OCI-LY3 (cell line): ENCODE measurements around the gene HEPN1.

Experiments
- EZH2phosphoT487 ChIP-seq: fragments of 200-600 bp; shearing (Covaris generic); IDR thresholded peaks from 2 replicates; pipeline ENCODE4 v1.6.1; 2018; ENCODE audit warnings: antibody characterized with exemption, mixed run types, low read depth
- TF ChIP-seq, protein P1 (sequence below): fragments of 200-600, 300-600 bp; sonication (generic); IDR thresholded peaks from 2 replicates; pipeline ENCODE4 v1.5.1; 2014; ENCODE audit warnings: antibody characterized with exemption, low read length, low read depth

DNA sequence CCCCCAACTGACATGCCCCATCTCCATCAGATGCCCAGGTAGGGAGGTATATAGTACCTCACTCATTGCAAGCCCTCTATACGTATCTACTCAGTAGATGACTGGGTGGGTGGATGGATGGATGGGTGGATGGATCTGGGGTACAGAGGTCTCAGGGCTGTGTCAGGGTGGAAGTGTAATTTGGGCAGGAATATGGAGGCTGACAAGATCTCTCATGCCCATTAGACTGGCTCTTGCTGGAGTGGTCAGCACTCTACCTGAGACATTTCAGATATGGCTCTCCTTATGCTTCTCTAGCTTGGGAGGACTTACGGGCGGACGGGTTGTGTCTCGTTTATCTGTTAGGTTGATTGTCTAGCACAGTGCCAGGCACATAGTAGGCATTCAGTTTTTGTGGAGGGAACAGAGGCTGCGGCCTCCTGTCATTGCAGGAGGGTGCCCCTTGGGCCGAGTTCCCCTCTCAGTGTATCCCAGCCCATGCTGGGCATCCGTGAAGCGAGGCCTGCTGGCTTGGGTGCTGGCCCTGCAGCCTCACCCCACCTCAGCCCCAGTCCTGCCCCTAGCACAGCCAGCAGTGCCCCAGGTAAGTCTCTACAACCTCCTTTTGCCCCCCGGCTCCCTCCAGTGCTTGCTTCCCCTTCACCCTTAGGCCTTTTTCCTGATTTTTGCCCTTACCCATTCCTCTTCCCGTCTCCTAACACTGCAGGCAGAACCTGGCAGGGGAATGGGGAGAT is 40.1 kb upstream of the HEPN1 start:
- TF ChIP-seq, protein P1, sequence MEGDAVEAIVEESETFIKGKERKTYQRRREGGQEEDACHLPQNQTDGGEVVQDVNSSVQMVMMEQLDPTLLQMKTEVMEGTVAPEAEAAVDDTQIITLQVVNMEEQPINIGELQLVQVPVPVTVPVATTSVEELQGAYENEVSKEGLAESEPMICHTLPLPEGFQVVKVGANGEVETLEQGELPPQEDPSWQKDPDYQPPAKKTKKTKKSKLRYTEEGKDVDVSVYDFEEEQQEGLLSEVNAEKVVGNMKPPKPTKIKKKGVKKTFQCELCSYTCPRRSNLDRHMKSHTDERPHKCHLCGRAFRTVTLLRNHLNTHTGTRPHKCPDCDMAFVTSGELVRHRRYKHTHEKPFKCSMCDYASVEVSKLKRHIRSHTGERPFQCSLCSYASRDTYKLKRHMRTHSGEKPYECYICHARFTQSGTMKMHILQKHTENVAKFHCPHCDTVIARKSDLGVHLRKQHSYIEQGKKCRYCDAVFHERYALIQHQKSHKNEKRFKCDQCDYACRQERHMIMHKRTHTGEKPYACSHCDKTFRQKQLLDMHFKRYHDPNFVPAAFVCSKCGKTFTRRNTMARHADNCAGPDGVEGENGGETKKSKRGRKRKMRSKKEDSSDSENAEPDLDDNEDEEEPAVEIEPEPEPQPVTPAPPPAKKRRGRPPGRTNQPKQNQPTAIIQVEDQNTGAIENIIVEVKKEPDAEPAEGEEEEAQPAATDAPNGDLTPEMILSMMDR: no peak
- TF ChIP-seq EZH2phosphoT487: no peak
